GM18508 (cell line): Measurements from ENCODE around the gene SHISA8.

Source experiments
- ATAC-seq: cut with Tn5 transposase; IDR thresholded peaks from one replicate; pipeline ENCODE4 v1.9.1; 2021; ENCODE audit warnings: moderate number of reproducible peaks; ENCODE audit not compliant: insufficient read depth, unreplicated experiment

Gene SHISA8

GRCh38 chr22:41915786-41916493 is 1.1 kb upstream of the SHISA8 start:
- no peak for ATAC-seq

GRCh38 chr22:41914611-41915034 is 251 bp downstream of the SHISA8 start:
- ATAC-seq: no peak

- no peak for ATAC-seq
Observed at GRCh38 chr22:41913842-41914534, 886 bp downstream of the SHISA8 start.

- ATAC-seq: no peak
Observed at GRCh38 chr22:41913040-41913719, 1.7 kb downstream of the SHISA8 start.

- ATAC-seq: no peak
Observed at GRCh38 chr22:41912338-41913039, 2.4 kb downstream of the SHISA8 start.

GRCh38 chr22:41911001-41911611 is 3.8 kb downstream of the SHISA8 start:
- ATAC-seq: no peak

- ATAC-seq: no peak
Observed at GRCh38 chr22:41910050-41911000, 4.5 kb downstream of the SHISA8 start.

GRCh38 chr22:41909310-41910049 is 5.4 kb downstream of the SHISA8 start:
- ATAC-seq: no peak

- no peak for ATAC-seq
Observed at GRCh38 chr22:41908411-41909309, 6.2 kb downstream of the SHISA8 start.

- ATAC-seq: no peak
Observed at GRCh38 chr22:41907436-41908401, 7.2 kb downstream of the SHISA8 start.

GRCh38 chr22:41906822-41907221 is 8.1 kb downstream of the SHISA8 start:
- no peak for ATAC-seq

- ATAC-seq: no peak
Observed at GRCh38 chr22:41905411-41906202, 9.3 kb downstream of the SHISA8 start.

GRCh38 chr22:41904450-41905410 is 10.1 kb downstream of the SHISA8 start:
- ATAC-seq: no peak

GRCh38 chr22:41902932-41903421 is 11.9 kb downstream of the SHISA8 start:
- ATAC-seq: no peak
